HepG2 (cell line): ENCODE results near the gene DOCK3.

Experiments
- CTCF ChIP-seq: sonication (generic); formaldehyde crosslinking; IDR thresholded peaks from 2 replicates; pipeline ENCODE4 v1.5.0; 2020; ENCODE audit warnings: mild to moderate bottlenecking, missing genetic modification reagents, moderate library complexity
- ELF4 ChIP-seq: sonication (generic); formaldehyde crosslinking; IDR thresholded peaks from 2 replicates; pipeline ENCODE4 v1.5.0; 2020; ENCODE audit warnings: missing genetic modification reagents, mild to moderate bottlenecking, moderate library complexity, borderline replicate concordance
- HCFC1 ChIP-seq: fragments of 150-350 bp; IDR thresholded peaks from 2 replicates; pipeline ENCODE4 v1.6.1; 2014; ENCODE audit warnings: low read depth, low read length
- NPAS2 ChIP-seq: sonication (generic); formaldehyde crosslinking; IDR thresholded peaks from 2 replicates; pipeline ENCODE4 v1.8.0; 2022; ENCODE audit warnings: mild to moderate bottlenecking, missing genetic modification reagents, borderline replicate concordance
- THAP11 ChIP-seq: IDR thresholded peaks from 2 replicates; pipeline ENCODE4 v1.6.1; 2016; ENCODE audit warnings: missing biosample characterization, missing genetic modification reagents
- ZNF780A ChIP-seq: sonication (generic); formaldehyde crosslinking; IDR thresholded peaks from 2 replicates; pipeline ENCODE4 v1.8.0; 2022; ENCODE audit warnings: mild to moderate bottlenecking, missing genetic modification reagents, moderate library complexity

DNA sequence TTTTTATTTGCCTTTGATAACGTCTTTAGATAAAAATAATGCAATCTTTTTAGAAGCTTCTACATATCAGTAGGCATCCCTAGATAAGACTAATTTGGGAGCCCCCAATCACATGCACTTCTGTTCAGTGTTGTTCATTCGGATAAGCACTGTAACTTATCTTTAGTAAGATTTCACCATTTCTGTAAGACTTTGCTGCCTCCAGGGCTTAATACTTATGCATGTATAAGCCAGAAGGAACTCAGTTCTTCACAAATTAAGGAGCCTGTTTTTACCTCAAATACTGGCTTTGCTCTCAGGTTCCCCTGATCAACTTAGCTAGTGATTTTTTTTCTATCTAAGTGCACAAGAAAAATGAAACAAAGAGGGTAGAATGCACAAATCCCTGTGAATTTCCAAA is 20.3 kb downstream of the DOCK3 start:
- TF ChIP-seq NPAS2, result no peak
- TF ChIP-seq THAP11, result no peak
- no peak for TF ChIP-seq ELF4 (CRISPR knock-in tag)
- TF ChIP-seq CTCF (CRISPR knock-in tag), result no peak
- no peak for TF ChIP-seq ZNF780A (CRISPR knock-in tag)
- no peak for TF ChIP-seq HCFC1
